Stimulated activated CD4-positive, alpha-beta T cell treated with anti-CD3 and anti-CD28 coated beads, Interleukin-15, amount 100 ng/mL, for 1 hour (primary cell): Measurements from ENCODE around the gene SLC35G2.
A peak's percentile ranks its signal among the peaks of the same experiment; 100 is the strongest.
"Not testable (repeated sequence)": the region's sequence is repeated elsewhere in the genome, so short reads cannot be mapped to it uniquely, and the experiment has no call there.

Experiments used
- DNase-seq, 2 donors: peaks; one replicate each; pipeline ENCODE4 v3.0.0-alpha.2; 2020; ENCODE audit warnings: low read depth in 1 of 2, low spot score in 1 of 2

The SLC35G2 gene

GRCh38 chr3:136818769-136819391 lies at the start of gene SLC35G2:
Gene SLC35G2 (plus strand): TSS chr3:136819126. CDS start chr3:136854461, 35,335 bp downstream.
- DNase-seq, result peak in 1 of 2 donors; percentile 10

- no peak for DNase-seq
Measured at GRCh38 chr3:136772709-136773108, 46.2 kb upstream of the SLC35G2 start.

GRCh38 chr3:136778865-136779264 lies 40.1 kb upstream of the SLC35G2 start:
- no peak for DNase-seq

- no peak for DNase-seq
Measured at GRCh38 chr3:136780741-136781140, 38.2 kb upstream of the SLC35G2 start.

GRCh38 chr3:136783708-136784191 lies 35.2 kb upstream of the SLC35G2 start:
- DNase-seq, result no peak

GRCh38 chr3:136787349-136787748 lies 31.6 kb upstream of the SLC35G2 start:
- DNase-seq, result no peak

- no peak for DNase-seq
Measured at GRCh38 chr3:136788154-136788553, 30.8 kb upstream of the SLC35G2 start.

GRCh38 chr3:136789976-136790375 lies 28.9 kb upstream of the SLC35G2 start:
- DNase-seq, result no peak

GRCh38 chr3:136790786-136791185 lies 28.1 kb upstream of the SLC35G2 start:
- no peak for DNase-seq

- no peak for DNase-seq
Measured at GRCh38 chr3:136792556-136793330, 26.2 kb upstream of the SLC35G2 start.

- not testable (repeated sequence) for DNase-seq
Measured at GRCh38 chr3:136801146-136801545, 17.8 kb upstream of the SLC35G2 start.

- DNase-seq, result no peak
Measured at GRCh38 chr3:136802481-136802996, 16.4 kb upstream of the SLC35G2 start.

- DNase-seq, result no peak
Measured at GRCh38 chr3:136804141-136804540, 14.8 kb upstream of the SLC35G2 start.

GRCh38 chr3:136804813-136805212 lies 14.1 kb upstream of the SLC35G2 start:
- no peak for DNase-seq

- no peak for DNase-seq
Measured at GRCh38 chr3:136805795-136806194, 13.1 kb upstream of the SLC35G2 start.

GRCh38 chr3:136811701-136812100 lies 7.2 kb upstream of the SLC35G2 start:
- DNase-seq, result no peak

GRCh38 chr3:136817448-136817847 lies 1.5 kb upstream of the SLC35G2 start:
- DNase-seq, result no peak

GRCh38 chr3:136818191-136818768 lies 646 bp upstream of the SLC35G2 start:
- DNase-seq, result no peak

- no peak for DNase-seq
Measured at GRCh38 chr3:136819392-136819730, 435 bp downstream of the SLC35G2 start.

- peak in 1 of 2 donors; percentile 11 for DNase-seq
Measured at GRCh38 chr3:136819731-136820679, 1.1 kb downstream of the SLC35G2 start.

GRCh38 chr3:136831461-136831860 lies 12.5 kb downstream of the SLC35G2 start:
- no peak for DNase-seq
